Muscle layer of duodenum (tissue), 2 donors: ENCODE results near the gene COA5.

Source experiments
- H3K27ac ChIP-seq: one replicate; pipeline ENCODE4 v1.7.0; 2013; ENCODE audit warnings: mild to moderate bottlenecking, low read length
- H3K27me3 ChIP-seq: one replicate; pipeline ENCODE4 v1.7.0; 2013; ENCODE audit warnings: low read depth, mild to moderate bottlenecking, control low read depth, low read length
- H3K36me3 ChIP-seq, 2 donors: one replicate each; pipeline ENCODE4 v1.7.0; 2013; ENCODE audit warnings: low read length in 2 of 2, control low read depth in 1 of 2, mild to moderate bottlenecking in 1 of 2; ENCODE audit not compliant: insufficient read depth in 2 of 2, control insufficient read depth in 1 of 2
- H3K4me1 ChIP-seq, 2 donors: one replicate each; pipeline ENCODE4 v1.7.0; 2013; ENCODE audit warnings: low read length in 2 of 2, mild to moderate bottlenecking in 2 of 2, control low read depth in 1 of 2, moderate library complexity in 1 of 2; ENCODE audit not compliant: insufficient read depth in 2 of 2, control insufficient read depth in 1 of 2
- H3K4me3 ChIP-seq, 2 donors: one replicate each; pipeline ENCODE4 v1.7.0; 2013; ENCODE audit warnings: low read length in 2 of 2, low read depth in 1 of 2, mild to moderate bottlenecking in 1 of 2
- H3K9me3 ChIP-seq, 2 donors: one replicate each; pipeline ENCODE4 v1.7.0; 2013; ENCODE audit warnings: low read length in 2 of 2, control low read depth in 1 of 2, mild to moderate bottlenecking in 1 of 2; ENCODE audit not compliant: control insufficient read depth in 1 of 2
- donor health status: healthy.

The COA5 gene

GRCh38 chr2:98634406-98635092 is 26.2 kb upstream of the COA5 start:
- Histone ChIP-seq H3K9me3 (no peaks in the 10 kb centered on the region), H3K4me3 (no peak overlapping the region), H3K27me3 (no peaks in the 10 kb centered on the region), H3K36me3 (peaks cover 31 to 34% of the 10 kb centered on the region in 2 donors), H3K4me1 (no peaks in the 10 kb centered on the region), H3K27ac (no peak overlapping the region)

GRCh38 chr2:98632351-98632750 is 24.0 kb upstream of the COA5 start:
- H3K4me1 ChIP-seq: no peaks in the 10 kb centered on the region
- H3K4me3 ChIP-seq: no peak overlapping the region
- H3K36me3 ChIP-seq: peaks cover 26 to 34% of the 10 kb centered on the region in 2 donors
- no peaks in the 10 kb centered on the region for H3K27me3 ChIP-seq
- no peak overlapping the region for H3K27ac ChIP-seq
- H3K9me3 ChIP-seq: no peaks in the 10 kb centered on the region

- no peak overlapping the region for H3K4me3 ChIP-seq
- H3K36me3 ChIP-seq: peaks cover 18 to 22% of the 10 kb centered on the region in 2 donors
- H3K27me3 ChIP-seq: no peaks in the 10 kb centered on the region
- no peaks in the 10 kb centered on the region for H3K9me3 ChIP-seq
- no peaks in the 10 kb centered on the region for H3K4me1 ChIP-seq
- H3K27ac ChIP-seq: no peak overlapping the region
These were observed 15.3 kb upstream of the COA5 start for GRCh38 chr2:98623657-98624056.

GRCh38 chr2:98617149-98617548 is 8.8 kb upstream of the COA5 start:
- no peaks in the 10 kb centered on the region for H3K27me3 ChIP-seq
- no peaks in the 10 kb centered on the region for H3K9me3 ChIP-seq
- H3K4me1 ChIP-seq: peaks cover 0 to 3% of the 10 kb centered on the region in 2 donors
- H3K36me3 ChIP-seq: peaks cover 54 to 62% of the 10 kb centered on the region in 2 donors
- H3K27ac ChIP-seq: no peak overlapping the region
- no peak overlapping the region for H3K4me3 ChIP-seq

GRCh38 chr2:98615481-98615880 is 7.2 kb upstream of the COA5 start:
- Histone ChIP-seq H3K9me3 (no peaks in the 10 kb centered on the region), H3K27me3 (no peaks in the 10 kb centered on the region), H3K4me3 (no peak overlapping the region), H3K4me1 (peaks cover 4 to 16% of the 10 kb centered on the region in 2 donors), H3K27ac (no peak overlapping the region), H3K36me3 (peaks cover 48 to 53% of the 10 kb centered on the region in 2 donors)

GRCh38 chr2:98614024-98614739 is 5.9 kb upstream of the COA5 start:
- peaks cover 41 to 54% of the 10 kb centered on the region in 2 donors for H3K36me3 ChIP-seq
- peaks cover 14 to 28% of the 10 kb centered on the region in 2 donors for H3K4me1 ChIP-seq
- H3K27ac ChIP-seq: no peak overlapping the region
- no peaks in the 10 kb centered on the region for H3K27me3 ChIP-seq
- no peaks in the 10 kb centered on the region for H3K9me3 ChIP-seq
- H3K4me3 ChIP-seq: no peak overlapping the region

GRCh38 chr2:98608962-98609604 is 771 bp upstream of the COA5 start:
- Histone ChIP-seq H3K4me3 (peak overlapping the region; percentile 97), H3K27ac (peak overlapping the region; percentile 96), H3K9me3 (no peaks in the 10 kb centered on the region), H3K4me1 (peaks cover 28 to 54% of the 10 kb centered on the region in 2 donors), H3K36me3 (peaks cover 15 to 26% of the 10 kb centered on the region in 2 donors), H3K27me3 (no peaks in the 10 kb centered on the region)

- no peaks in the 10 kb centered on the region for H3K9me3 ChIP-seq
- peaks cover 2 to 25% of the 10 kb centered on the region in 2 donors for H3K36me3 ChIP-seq
- no peaks in the 10 kb centered on the region for H3K27me3 ChIP-seq
- peak overlapping the region; percentile 96 for H3K27ac ChIP-seq
- H3K4me3 ChIP-seq: peak overlapping the region; percentile 97
- peaks cover 28 to 53% of the 10 kb centered on the region in 2 donors for H3K4me1 ChIP-seq
These were observed 584 bp downstream of the COA5 start for GRCh38 chr2:98607741-98608115.

GRCh38 chr2:98607104-98607503 is 1.2 kb downstream of the COA5 start:
- Histone ChIP-seq H3K4me3 (peak overlapping the region; percentile 97), H3K9me3 (no peaks in the 10 kb centered on the region)

GRCh38 chr2:98606431-98606830 is 1.9 kb downstream of the COA5 start:
- Histone ChIP-seq H3K36me3 (peaks cover 8 to 25% of the 10 kb centered on the region in 2 donors), H3K27me3 (no peaks in the 10 kb centered on the region), H3K9me3 (no peaks in the 10 kb centered on the region), H3K4me1 (peaks cover 28 to 48% of the 10 kb centered on the region in 2 donors), H3K4me3 (no peak overlapping the region), H3K27ac (no peak overlapping the region)

More at GRCh38 chr2:98607104-98607503, 1.2 kb downstream of the COA5 start:
- Histone ChIP-seq H3K36me3 (peaks cover 1 to 21% of the 10 kb centered on the region in 2 donors), H3K4me1 (peaks cover 28 to 51% of the 10 kb centered on the region in 2 donors), H3K27ac (peak overlapping the region; percentile 96), H3K27me3 (no peaks in the 10 kb centered on the region)

GRCh38 chr2:98605076-98605475 is 3.2 kb downstream of the COA5 start:
- peaks cover 20 to 34% of the 10 kb centered on the region in 2 donors for H3K4me1 ChIP-seq
- H3K9me3 ChIP-seq: no peaks in the 10 kb centered on the region
- no peaks in the 10 kb centered on the region for H3K27me3 ChIP-seq
- no peak overlapping the region for H3K4me3 ChIP-seq
- no peak overlapping the region for H3K27ac ChIP-seq
- peaks cover 11 to 35% of the 10 kb centered on the region in 2 donors for H3K36me3 ChIP-seq
